D721Med (cell line): ENCODE measurements around the gene AVPI1.
"Not testable (repeated sequence)": the region's sequence is repeated elsewhere in the genome, so short reads cannot be mapped to it uniquely, and the experiment has no call there.

Experiments
- DNase-seq: peaks from one replicate; pipeline ENCODE4 v3.0.0; 2011; ENCODE audit warnings: low spot score; ENCODE audit not compliant: insufficient read length
- FAIRE-seq: peaks from 2 replicates; lab custom pipeline; 2011; peaks lifted over from hg19 to GRCh38; lab: Jason Lieb, UNC
- TF ChIP-seq, protein P1 (sequence below): IDR thresholded peaks from 2 replicates; pipeline ENCODE4 v1.5.1; 2012; ENCODE audit warnings: mild to moderate bottlenecking, control low read depth; ENCODE audit not compliant: insufficient read depth; ENCODE audit errors: missing control alignments

Gene AVPI1

GRCh38 chr10:97686301-97686961, 610 bp downstream of the AVPI1 start:
- TF ChIP-seq, protein P1, sequence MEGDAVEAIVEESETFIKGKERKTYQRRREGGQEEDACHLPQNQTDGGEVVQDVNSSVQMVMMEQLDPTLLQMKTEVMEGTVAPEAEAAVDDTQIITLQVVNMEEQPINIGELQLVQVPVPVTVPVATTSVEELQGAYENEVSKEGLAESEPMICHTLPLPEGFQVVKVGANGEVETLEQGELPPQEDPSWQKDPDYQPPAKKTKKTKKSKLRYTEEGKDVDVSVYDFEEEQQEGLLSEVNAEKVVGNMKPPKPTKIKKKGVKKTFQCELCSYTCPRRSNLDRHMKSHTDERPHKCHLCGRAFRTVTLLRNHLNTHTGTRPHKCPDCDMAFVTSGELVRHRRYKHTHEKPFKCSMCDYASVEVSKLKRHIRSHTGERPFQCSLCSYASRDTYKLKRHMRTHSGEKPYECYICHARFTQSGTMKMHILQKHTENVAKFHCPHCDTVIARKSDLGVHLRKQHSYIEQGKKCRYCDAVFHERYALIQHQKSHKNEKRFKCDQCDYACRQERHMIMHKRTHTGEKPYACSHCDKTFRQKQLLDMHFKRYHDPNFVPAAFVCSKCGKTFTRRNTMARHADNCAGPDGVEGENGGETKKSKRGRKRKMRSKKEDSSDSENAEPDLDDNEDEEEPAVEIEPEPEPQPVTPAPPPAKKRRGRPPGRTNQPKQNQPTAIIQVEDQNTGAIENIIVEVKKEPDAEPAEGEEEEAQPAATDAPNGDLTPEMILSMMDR, result no peak
- FAIRE-seq, result no peak
- no peak for DNase-seq

DNA sequence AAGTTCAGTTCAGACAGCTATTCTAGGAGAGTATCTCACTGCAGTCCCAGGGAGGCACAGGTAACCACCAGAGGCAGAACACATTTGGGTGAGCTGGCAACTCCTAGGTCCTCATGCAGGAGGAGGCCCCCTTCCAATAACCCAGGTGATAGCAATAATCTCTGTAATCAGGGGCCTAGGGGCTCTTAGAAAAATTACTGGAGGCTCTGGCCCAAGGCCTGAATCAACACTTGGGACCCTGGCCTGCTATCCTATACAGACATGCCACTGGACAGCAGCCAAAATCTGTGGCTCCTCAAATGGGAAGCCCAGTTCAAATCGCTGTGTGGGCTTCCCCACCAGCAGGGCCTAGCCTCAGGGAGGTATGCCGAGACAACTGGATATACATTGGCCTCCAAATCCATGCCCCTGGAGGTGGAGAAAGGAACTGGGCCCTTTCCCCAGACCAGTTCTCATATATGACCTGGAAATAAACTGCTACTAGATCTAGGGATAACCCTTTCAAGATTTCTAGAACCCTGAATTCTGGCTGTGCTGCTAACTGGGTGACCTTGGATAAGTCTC, 1.6 kb downstream of the AVPI1 start:
- no peak for DNase-seq
- no peak for FAIRE-seq
- TF ChIP-seq, protein P1, result no peak

DNA sequence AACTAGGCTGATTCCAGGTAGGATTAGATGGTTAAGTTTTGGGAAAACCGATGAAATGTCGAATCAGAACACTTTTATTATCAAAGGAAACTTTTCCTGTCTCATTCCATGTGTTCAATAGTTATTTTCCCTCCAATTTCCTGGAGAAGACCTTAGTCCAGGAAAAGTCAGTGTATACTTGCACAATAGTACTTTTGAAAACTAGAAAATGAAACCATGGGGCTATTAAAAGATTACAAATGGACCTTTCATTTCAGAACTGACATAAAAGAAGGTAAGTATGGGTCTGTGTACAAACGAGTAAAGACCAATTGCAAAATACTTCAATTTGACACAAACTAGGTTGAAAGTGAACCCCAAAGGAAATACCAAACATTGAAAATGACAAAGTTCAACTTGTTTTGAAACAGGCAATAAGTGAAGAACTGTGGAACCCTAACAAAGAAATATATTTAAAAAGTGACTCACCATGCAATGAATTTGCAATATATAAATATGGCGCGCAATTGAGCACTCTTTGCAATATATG, 2.1 kb downstream of the AVPI1 start:
- DNase-seq (no peak), FAIRE-seq (no peak)
- TF ChIP-seq, protein P1, result no peak

- FAIRE-seq, DNase-seq: not testable (repeated sequence)
Observed at GRCh38 chr10:97684368-97684713, 2.7 kb downstream of the AVPI1 start.

DNA sequence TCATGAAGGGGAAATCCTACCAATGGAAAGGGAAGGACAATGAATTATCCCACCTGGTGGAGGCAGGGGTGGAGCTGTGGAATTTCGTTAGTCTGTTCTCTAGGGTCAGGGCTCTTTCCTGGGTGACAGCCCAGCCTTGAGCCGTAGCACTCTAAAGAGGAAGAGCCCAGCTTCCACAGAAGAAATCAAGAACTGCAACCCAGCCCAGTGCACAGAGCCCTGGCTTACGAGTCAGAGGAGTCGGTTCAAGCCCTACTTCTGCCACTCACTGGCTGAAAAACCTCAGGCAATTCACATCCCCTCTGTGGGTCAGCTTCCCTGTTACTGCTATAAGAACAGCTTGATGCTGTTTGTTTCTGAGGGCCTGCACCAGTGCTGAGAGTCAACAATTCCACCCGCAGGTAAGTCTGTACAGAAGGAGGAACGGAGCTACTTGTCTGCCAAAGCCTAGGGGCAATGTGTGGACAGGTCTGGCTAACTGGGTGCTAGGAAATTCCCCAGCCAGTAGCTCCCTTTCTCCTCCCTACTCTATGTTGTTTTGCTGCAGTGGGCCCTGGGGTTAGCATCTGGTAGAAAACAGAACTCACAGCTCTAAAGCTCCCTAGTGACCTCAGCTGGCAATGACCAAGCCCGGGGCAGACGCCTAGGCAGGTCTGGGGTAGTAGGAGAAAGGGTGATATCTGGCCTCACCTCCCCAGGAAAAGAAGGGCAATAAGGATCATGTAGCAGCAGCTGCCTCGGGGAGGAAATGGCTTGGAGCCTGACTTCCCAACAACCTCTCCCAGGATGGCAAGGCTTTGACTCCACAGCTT, 3.3 kb downstream of the AVPI1 start:
- DNase-seq (no peak), FAIRE-seq (no peak)
- TF ChIP-seq, protein P1, result no peak

GRCh38 chr10:97682042-97682441, 5.0 kb downstream of the AVPI1 start:
- TF ChIP-seq, protein P1, result no peak
- FAIRE-seq (no peak), DNase-seq (no peak)

GRCh38 chr10:97679594-97679993, 7.4 kb downstream of the AVPI1 start:
- FAIRE-seq (no peak), DNase-seq (no peak)
- TF ChIP-seq, protein P1, result no peak
